GM18858 (cell line): Measurements from ENCODE around the gene TMEM134.
"Not testable (repeated sequence)": the region's sequence is repeated elsewhere in the genome, so short reads cannot be mapped to it uniquely, and the experiment has no call there.

Experiments
- ATAC-seq: cut with Tn5 transposase; IDR thresholded peaks from one replicate; pipeline ENCODE4 v1.9.1; 2021; ENCODE audit not compliant: unreplicated experiment

The TMEM134 gene

GRCh38 chr11:67439321-67440228 lies 29.5 kb downstream of the TMEM134 start:
- no peak for ATAC-seq

- ATAC-seq = no peak
These were observed 30.7 kb downstream of the TMEM134 start for GRCh38 chr11:67438158-67438902.

GRCh38 chr11:67437809-67438157 lies 31.3 kb downstream of the TMEM134 start:
- no peak for ATAC-seq

DNA sequence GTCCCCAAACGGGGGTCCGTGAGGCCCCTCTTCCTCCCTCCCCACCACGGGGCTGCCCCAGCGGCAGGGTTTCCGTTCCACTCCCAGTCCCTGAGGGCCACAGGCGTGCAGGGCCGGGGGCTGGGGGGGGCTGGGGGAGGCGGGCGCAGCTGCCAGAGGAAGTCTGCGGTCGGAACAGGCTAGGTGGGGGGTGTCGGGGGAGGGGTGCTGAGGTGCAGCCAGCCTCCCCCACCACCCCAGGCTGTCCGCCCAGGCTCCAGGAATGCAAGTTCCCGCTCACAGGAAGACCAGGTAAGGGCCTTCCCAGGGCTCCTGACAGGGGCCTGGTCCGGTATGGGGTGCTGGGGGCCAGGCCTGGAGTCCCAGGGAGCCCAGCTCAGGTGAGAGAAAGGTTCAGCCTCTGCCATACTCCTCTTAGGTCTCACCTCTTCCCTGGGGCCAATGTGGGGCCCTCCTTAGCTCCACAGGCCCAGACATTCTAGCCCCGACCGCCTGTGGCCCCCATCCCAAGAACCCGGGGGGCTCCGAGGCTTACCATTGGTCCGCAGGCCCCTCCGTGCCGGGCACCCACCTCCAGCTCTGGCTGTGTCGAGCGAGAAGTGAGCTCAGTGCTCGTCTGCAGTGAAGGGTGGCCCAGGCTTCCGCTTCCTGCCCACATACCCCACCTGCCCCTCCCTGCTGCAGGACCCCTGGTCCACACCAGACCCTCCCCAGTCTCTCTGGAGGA lies 31.8 kb downstream of the TMEM134 start, which contains the start of gene PTPRCAP:
Gene PTPRCAP (minus strand): TSS at position 601 of the 727 bp plus-strand sequence. CDS start 63 bp downstream, at position 538.
- no peak for ATAC-seq

DNA sequence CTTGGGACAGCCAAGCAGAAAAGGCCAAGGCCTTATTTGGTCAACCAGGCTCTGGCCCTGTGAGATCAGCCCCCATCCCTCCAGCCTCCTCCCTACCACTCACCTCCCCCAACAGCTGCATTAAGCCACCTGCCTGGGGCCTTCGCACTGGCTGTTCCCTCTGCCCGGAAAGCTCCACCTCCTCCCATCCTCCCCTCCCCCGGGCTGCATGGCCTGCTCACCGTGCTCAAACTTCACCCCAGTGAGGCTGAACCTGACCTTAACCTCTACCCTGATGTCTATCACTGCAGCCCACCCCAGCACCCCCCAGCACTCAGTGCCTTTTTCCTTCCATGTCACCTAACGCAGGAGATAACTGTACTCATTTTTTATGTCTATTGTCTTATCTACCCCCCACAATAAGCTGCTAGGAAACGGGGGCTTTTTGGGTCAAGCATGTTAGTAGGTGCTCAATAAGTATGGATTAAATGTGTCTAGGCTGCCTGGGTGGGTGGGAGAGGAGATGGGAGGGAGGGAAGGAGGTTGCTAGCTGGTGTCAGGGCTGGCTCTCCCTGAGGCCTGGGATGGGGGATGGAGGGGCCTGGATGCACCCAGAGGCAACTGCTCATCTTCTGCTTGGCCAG lies 32.5 kb downstream of the TMEM134 start:
- no peak for ATAC-seq

GRCh38 chr11:67435727-67436458 lies 33.2 kb downstream of the TMEM134 start:
- ATAC-seq = no peak

GRCh38 chr11:67435031-67435726 lies 33.9 kb downstream of the TMEM134 start:
- no peak for ATAC-seq

DNA sequence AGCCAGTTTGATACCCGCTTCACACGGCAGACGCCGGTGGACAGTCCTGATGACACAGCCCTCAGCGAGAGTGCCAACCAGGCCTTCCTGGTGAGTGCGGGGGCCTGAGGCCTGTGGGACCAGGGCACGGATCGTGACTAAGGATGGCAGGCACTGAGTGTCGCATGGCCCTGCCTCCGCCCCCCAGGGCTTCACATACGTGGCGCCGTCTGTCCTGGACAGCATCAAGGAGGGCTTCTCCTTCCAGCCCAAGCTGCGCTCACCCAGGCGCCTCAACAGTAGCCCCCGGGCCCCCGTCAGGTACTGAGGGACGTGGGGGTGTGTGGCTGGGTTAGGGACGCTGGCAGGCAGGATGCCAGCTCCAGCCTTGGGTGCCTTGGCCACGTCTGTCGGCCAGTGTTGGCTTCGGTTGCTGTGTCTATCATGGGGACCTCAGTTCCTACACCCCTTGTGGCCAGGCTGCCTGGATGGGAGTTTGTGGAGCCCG lies 34.6 kb downstream of the TMEM134 start:
- no peak for ATAC-seq

- no peak for ATAC-seq
These were observed 35.3 kb downstream of the TMEM134 start for GRCh38 chr11:67433536-67434394.

DNA sequence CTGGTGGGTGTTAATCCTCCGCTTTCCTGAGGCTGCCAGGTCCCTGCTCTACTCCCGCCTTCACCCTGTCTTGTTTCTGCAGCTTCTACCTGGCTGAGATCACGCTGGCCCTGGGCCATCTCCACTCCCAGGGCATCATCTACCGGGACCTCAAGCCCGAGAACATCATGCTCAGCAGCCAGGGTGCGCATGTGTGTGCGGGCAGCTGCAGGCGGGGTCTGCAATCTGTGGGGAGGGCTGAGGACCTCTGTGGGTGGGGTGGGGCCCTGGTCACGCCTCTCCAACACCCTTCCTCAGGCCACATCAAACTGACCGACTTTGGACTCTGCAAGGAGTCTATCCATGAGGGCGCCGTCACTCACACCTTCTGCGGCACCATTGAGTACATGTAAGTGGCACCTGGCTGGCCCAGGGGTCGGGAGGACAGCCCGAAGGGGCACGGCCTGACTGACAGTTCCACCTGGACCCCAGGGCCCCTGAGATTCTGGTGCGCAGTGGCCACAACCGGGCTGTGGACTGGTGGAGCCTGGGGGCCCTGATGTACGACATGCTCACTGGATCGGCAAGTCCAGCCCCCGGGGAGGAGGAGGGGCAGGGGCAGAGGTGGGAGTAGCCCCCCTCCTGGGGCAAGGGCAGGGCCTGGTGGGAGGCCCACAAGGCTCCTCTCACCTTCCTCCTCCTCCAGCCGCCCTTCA lies 36.2 kb downstream of the TMEM134 start:
- ATAC-seq = no peak

DNA sequence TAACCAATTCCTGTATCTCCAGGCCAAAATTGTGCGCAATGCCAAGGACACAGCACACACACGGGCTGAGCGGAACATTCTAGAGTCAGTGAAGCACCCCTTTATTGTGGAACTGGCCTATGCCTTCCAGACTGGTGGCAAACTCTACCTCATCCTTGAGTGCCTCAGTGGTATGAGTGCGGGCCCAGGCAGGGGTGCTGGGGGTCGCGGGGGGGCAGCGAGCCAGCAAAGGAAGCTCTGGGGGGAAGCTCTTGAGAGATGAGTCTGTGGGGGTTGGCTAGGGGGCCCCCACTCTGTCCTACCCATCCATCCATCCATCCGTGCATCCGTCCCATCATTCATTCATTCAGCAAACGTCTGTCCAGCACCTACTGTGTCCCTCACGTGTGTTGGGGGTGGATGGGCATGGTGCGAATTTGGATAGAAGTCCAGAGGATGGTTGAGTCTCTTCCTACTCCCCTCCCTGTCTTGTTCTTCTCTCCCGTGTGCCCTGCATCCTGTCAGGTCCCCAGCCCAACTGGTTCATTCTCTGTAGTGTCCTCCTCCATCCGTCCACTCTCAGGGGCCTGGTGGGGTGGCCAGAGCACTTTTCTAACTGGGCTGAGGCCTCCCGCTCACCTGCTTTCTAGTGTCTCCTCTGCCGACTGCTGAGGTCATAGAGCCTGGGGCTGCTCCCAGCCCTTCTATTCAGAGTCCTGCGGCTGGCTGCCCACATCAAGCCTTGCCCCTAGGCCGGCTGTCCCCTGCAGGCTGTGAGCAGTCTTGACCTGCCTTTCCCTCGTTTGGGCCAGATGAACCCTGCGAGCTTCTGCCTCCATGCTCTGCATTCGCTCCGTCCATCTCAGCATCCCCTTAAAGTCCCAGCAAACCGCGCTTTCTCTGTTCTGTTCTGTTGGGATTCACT lies 37.5 kb downstream of the TMEM134 start:
- no peak for ATAC-seq

DNA sequence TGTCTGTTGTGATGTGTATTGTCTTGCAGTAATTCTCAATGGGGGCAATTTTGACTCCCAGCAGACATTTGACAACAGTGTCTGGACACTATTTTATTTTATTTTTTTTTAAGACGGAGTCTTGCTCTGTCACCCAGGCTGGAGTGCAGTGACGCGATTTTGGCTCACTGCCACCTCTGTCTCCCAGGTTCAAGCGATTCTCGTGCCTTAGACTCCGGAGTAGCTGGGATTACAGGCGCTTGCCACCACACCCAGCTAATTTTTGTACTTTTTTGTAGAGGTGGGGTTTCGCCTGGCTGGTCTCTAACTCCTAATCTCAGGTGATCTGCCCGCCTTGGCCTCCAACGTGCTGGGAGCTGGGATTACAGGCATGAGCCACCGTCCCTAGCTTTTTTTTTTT lies 39.3 kb downstream of the TMEM134 start:
- no peak for ATAC-seq

GRCh38 chr11:67429038-67429668 lies 39.9 kb downstream of the TMEM134 start:
- ATAC-seq = no peak

DNA sequence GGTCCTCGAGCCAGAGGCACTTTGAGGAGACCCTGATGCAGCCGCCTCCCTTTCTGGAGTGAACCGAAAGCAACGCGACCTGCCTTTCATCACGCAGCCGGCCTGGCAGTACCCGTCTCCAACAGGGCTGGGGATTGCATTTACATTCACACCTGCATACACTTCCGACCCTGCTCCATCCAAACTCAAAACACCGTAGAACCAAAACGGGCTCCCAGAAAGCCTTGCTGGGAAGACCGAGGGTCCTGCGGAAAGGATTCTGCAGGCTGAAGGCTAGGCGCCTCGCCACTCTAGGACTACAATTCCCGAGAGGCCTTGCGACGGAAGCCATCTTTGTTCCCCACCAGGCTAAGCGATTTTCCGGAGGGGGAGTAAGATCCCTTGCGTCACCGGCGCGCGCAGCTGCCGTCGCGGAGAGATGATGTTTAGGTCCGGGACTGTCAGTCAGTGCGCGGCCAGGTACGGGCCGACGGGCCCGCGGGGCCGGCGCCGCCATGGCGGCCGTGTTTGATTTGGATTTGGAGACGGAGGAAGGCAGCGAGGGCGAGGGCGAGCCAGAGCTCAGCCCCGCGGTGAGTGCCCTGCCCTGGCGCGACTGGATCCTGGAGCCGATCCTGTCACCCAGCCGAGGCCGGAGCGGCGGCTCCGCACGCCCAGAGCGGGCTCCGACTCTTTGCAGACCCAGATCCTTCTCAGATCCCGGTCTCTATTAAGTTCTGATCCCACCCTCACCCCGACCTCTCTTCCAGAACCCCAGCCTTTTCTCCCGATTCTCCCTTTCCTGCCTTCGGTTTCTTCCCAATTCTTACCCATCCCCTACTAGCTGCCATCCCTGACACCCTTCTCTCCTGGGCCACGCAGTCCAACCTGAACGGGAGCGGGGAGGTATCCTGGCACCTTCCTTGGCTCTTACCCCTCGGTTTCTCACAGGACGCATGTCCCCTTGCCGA lies 40.7 kb downstream of the TMEM134 start, which contains the start of gene RPS6KB2:
Gene RPS6KB2 (plus strand): TSS at position 443 of the 950 bp plus-strand sequence. CDS start 52 bp downstream, at position 495.
- peak; percentile 75 for ATAC-seq

DNA sequence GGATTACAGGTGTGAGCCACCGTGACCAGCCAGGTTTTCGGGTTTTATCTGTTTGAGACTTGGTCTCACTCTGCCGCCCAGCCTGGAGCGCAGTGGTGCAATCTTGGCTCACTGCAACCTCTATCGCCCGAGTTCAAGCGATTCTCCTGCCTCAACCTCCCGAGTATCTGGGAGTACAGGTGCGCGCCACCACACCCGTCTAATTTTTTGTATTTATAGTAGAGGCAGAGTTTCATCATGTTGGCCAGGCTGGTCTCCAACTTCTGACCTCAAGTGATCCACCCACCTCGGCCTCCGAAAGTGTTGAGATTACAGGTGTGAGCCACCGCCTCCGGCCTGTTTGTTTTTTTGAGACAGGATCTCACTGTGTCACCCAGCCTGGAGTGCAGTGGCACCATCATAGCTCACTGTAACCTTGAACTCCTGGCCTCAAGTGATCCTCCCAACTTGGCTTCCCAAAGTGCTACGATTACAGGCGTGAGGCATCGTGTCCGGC lies 41.6 kb downstream of the TMEM134 start:
- ATAC-seq = not testable (repeated sequence)
